ENCODE measurements around the gene FAM240B.

Gene FAM240B

DNA sequence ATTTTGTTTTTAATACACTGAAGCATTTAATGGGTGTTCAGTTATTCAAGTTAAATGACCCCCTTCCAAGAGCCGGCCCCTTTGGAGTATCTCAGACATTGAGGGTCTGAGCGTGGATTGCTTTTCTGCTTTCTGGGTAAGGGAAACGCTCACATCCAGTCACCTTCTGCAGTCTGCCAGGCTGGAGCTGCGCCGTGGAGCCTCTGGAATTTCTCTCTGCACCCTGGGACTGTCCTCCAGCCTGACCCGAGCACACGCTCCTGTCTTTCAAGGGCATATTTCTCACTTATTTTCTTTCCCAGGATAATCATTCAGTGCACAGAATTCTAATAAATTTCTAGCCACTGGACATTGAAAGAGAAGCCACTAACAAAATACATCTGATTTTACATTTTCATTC lies 13.4 kb downstream of the FAM240B start:
- H3K4me1 ChIP-seq (ENCODE audit: insufficient read depth, insufficient read length), result no peaks in the 10 kb centered on the region
- H3K9ac ChIP-seq (ENCODE audit: insufficient read length, low read depth), result no peak overlapping the region
- H3K27me3 ChIP-seq (ENCODE audit: insufficient read depth, insufficient read length), result no peaks in the 10 kb centered on the region
- no peaks in the 10 kb centered on the region for H3K36me3 ChIP-seq (ENCODE audit: insufficient read depth, insufficient read length, low read length)
- peaks cover 13% of the 10 kb centered on the region; the same call in 1 of the 2 replicates for H3K9me3 ChIP-seq (ENCODE audit: insufficient read depth, low read length)
- H3K4me3 ChIP-seq (ENCODE audit: insufficient read length, low read depth), result no peak overlapping the region
- TF ChIP-seq SUZ12 (IDR thresholded peaks at IDR 0.05; ENCODE audit: extremely low read depth, insufficient read depth, insufficient read length) (no peak), YY1 (IDR thresholded peaks at IDR 0.05; ENCODE audit: insufficient read depth, insufficient read length) (no peak)
- DNase-seq (ENCODE audit: low read depth, low spot score), result no peak

DNA sequence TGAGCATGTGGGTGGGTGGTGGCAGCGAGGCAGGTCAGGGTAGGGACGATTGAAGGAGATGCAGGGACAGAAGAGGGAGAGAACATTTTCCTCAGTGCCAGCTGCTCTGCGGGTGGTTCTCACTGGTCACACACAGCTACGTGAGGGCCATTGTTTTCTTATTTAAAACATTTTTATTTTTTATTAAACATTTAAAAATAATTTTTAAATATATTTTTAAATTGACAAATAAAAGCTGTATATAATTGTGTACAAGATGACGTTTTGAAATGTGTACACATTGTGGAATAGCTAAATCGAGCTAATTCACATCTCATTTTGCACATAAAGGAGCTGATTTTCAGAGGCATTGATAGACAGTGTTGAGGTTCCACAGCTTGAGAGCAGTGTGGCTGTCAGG lies 14.0 kb downstream of the FAM240B start:
- H3K27me3 ChIP-seq (ENCODE audit: insufficient read depth, insufficient read length), result no peaks in the 10 kb centered on the region
- no peak overlapping the region for H3K9ac ChIP-seq (ENCODE audit: insufficient read length, low read depth)
- H3K36me3 ChIP-seq (ENCODE audit: insufficient read depth, insufficient read length, low read length), result no peaks in the 10 kb centered on the region
- TF ChIP-seq SUZ12 (IDR thresholded peaks at IDR 0.05; ENCODE audit: extremely low read depth, insufficient read depth, insufficient read length) (no peak), YY1 (IDR thresholded peaks at IDR 0.05; ENCODE audit: insufficient read depth, insufficient read length) (no peak), ZNF274 (IDR thresholded peaks at IDR 0.05; ENCODE audit: low read depth, low read length) (no peak)
- peaks cover 13% of the 10 kb centered on the region; the same call in 1 of the 2 replicates for H3K9me3 ChIP-seq (ENCODE audit: insufficient read depth, low read length)
- H3K4me3 ChIP-seq (ENCODE audit: insufficient read length, low read depth), result no peak overlapping the region
- no peaks in the 10 kb centered on the region for H3K4me1 ChIP-seq (ENCODE audit: insufficient read depth, insufficient read length)
- DNase-seq (ENCODE audit: low read depth, low spot score), result no peak

DNA sequence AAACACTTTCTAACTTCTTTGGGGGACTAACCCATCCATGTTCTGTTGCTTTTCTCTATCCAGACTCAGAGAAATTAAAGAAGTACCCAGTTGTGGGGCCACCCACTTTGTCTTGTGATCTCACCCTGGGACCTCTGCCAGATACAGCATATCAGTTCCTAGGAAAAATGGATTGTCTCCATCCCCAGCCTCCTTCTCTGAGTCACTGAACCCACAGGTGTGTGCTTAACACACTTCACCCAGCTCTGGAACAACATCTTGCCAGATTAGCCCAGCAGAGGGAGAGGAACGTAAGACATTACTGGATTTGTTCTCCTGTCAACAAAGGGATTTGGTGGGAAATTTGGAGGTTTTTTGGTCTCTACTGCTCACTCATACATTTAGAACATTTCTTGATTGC lies 19.2 kb downstream of the FAM240B start:
- no peak for DNase-seq (ENCODE audit: low read depth, low spot score)
- TF ChIP-seq SUZ12 (IDR thresholded peaks at IDR 0.05; ENCODE audit: extremely low read depth, insufficient read depth, insufficient read length) (no peak), YY1 (IDR thresholded peaks at IDR 0.05; ENCODE audit: insufficient read depth, insufficient read length) (no peak), ZNF274 (IDR thresholded peaks at IDR 0.05; ENCODE audit: low read depth, low read length) (no peak)
- no peak overlapping the region for H3K9ac ChIP-seq (ENCODE audit: insufficient read length, low read depth)
- peaks cover 13% of the 10 kb centered on the region; the same call in 1 of the 2 replicates for H3K9me3 ChIP-seq (ENCODE audit: insufficient read depth, low read length)
- H3K4me1 ChIP-seq (ENCODE audit: insufficient read depth, insufficient read length), result no peaks in the 10 kb centered on the region
- no peak overlapping the region for H3K4me3 ChIP-seq (ENCODE audit: insufficient read length, low read depth)
- H3K36me3 ChIP-seq (ENCODE audit: insufficient read depth, insufficient read length, low read length), result no peaks in the 10 kb centered on the region
- no peaks in the 10 kb centered on the region for H3K27me3 ChIP-seq (ENCODE audit: insufficient read depth, insufficient read length)

DNA sequence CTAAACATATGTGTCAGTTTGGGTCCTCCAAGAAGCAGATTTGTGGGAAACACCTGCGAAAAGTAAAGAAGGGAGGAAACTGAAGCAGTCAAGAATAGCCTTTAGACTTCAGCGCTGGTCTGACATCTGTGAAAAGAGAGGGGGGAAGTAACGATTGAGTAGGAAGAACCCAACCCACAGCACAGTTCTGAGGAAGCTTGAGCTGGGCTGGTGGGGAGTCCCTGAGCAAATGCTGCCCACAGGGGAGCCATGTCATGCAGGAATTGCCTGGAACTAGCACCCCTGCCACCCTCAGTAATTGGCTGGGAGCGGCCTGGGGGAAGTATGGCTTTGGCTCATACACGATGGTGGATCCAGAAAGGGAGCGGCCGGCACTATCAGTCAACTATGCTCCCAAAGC lies 20.6 kb downstream of the FAM240B start:
- H3K4me1 ChIP-seq (ENCODE audit: insufficient read depth, insufficient read length), result no peaks in the 10 kb centered on the region
- no peak overlapping the region for H3K9ac ChIP-seq (ENCODE audit: insufficient read length, low read depth)
- no peaks in the 10 kb centered on the region for H3K36me3 ChIP-seq (ENCODE audit: insufficient read depth, insufficient read length, low read length)
- DNase-seq (ENCODE audit: low read depth, low spot score), result no peak
- TF ChIP-seq ZNF274 (IDR thresholded peaks at IDR 0.05; ENCODE audit: low read depth, low read length) (no peak), SUZ12 (IDR thresholded peaks at IDR 0.05; ENCODE audit: extremely low read depth, insufficient read depth, insufficient read length) (no peak), YY1 (IDR thresholded peaks at IDR 0.05; ENCODE audit: insufficient read depth, insufficient read length) (no peak)
- H3K9me3 ChIP-seq (ENCODE audit: insufficient read depth, low read length), result peaks cover 13% of the 10 kb centered on the region; the same call in 1 of the 2 replicates
- H3K4me3 ChIP-seq (ENCODE audit: insufficient read length, low read depth), result no peak overlapping the region
- H3K27me3 ChIP-seq (ENCODE audit: insufficient read depth, insufficient read length), result no peaks in the 10 kb centered on the region

DNA sequence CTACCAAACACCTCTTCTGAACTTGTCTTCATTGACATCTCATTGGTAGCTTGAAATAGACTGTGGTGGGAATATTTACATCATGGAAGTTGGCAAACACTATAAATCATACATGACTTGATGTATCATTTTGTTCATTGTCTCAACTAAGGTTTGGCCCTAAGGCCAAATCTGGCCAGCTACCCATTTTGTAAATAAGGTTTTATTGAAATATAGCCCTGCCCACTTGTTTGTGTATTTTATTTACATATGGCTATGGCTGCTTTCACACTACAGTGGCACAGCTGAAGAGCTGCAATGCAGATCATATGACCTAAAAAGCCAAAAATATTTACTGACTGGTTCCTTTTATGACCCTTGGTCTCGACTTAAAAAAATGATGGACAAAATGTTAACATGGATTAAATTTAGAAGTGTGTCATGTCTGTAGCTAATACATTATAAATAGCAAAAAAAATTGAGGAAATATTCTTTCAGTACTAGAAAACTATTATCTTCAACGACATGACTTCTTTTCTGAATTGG lies 22.1 kb downstream of the FAM240B start:
- Histone ChIP-seq H3K4me3 (ENCODE audit: insufficient read length, low read depth) (no peak overlapping the region), H3K27me3 (ENCODE audit: insufficient read depth, insufficient read length) (no peaks in the 10 kb centered on the region), H3K9ac (ENCODE audit: insufficient read length, low read depth) (no peak overlapping the region), H3K9me3 (ENCODE audit: insufficient read depth, low read length) (no peaks in the 10 kb centered on the region), H3K4me1 (ENCODE audit: insufficient read depth, insufficient read length) (no peaks in the 10 kb centered on the region), H3K36me3 (ENCODE audit: insufficient read depth, insufficient read length, low read length) (no peaks in the 10 kb centered on the region)
- TF ChIP-seq ZNF274 (IDR thresholded peaks at IDR 0.05; ENCODE audit: low read depth, low read length) (no peak), SUZ12 (IDR thresholded peaks at IDR 0.05; ENCODE audit: extremely low read depth, insufficient read depth, insufficient read length) (no peak), YY1 (IDR thresholded peaks at IDR 0.05; ENCODE audit: insufficient read depth, insufficient read length) (no peak)
- DNase-seq (ENCODE audit: low read depth, low spot score), result no peak

DNA sequence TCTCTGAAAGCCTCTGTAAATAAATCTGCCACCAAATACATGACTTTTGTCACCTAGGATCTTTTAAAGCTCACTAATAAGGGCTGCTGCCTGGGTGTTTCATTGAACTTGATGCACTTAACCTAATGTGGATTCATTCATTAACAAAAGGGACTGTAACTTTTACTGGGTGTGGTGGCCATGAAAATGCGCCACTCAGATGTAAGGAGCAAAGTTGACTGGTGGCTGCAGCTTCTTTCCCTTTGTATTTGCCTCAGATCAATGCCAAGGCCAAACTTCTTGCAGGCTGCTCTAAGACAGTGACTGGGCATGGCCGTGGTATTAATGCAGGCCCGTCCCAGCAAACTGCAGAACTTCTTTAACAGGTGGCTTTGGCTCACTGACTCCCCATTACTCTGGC lies 22.9 kb downstream of the FAM240B start:
- Histone ChIP-seq H3K27me3 (ENCODE audit: insufficient read depth, insufficient read length) (no peaks in the 10 kb centered on the region), H3K4me1 (ENCODE audit: insufficient read depth, insufficient read length) (no peaks in the 10 kb centered on the region), H3K9ac (ENCODE audit: insufficient read length, low read depth) (no peak overlapping the region), H3K36me3 (ENCODE audit: insufficient read depth, insufficient read length, low read length) (no peaks in the 10 kb centered on the region), H3K9me3 (ENCODE audit: insufficient read depth, low read length) (no peaks in the 10 kb centered on the region), H3K4me3 (ENCODE audit: insufficient read length, low read depth) (no peak overlapping the region)
- no peak for DNase-seq (ENCODE audit: low read depth, low spot score)
- TF ChIP-seq YY1 (IDR thresholded peaks at IDR 0.05; ENCODE audit: insufficient read depth, insufficient read length), result no peak
- TF ChIP-seq ZNF274 (IDR thresholded peaks at IDR 0.05; ENCODE audit: low read depth, low read length), result no peak
- no peak for TF ChIP-seq SUZ12 (IDR thresholded peaks at IDR 0.05; ENCODE audit: extremely low read depth, insufficient read depth, insufficient read length)

DNA sequence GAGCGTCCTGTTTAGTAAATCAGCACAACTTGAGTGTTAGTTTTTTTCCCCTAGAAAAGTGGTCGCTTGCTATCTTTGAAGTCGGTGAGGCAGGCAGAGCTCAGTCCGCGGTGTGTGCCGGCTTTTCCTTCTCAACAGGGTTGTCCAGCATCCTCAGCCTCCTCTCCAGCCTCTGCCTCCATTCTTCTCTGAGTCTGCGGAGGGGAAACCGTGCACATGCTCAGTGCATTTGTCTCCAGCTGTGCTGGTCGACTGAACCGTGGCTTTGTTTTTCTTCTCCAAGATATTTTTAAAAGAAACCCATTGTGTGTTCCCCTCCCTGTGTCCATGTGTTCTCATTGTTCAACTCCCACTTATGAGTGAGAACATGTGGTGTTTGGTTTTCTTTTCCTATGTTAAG lies 25.3 kb downstream of the FAM240B start:
- H3K4me3 ChIP-seq (ENCODE audit: insufficient read length, low read depth), result no peak overlapping the region
- TF ChIP-seq YY1 (IDR thresholded peaks at IDR 0.05; ENCODE audit: insufficient read depth, insufficient read length) (no peak), SUZ12 (IDR thresholded peaks at IDR 0.05; ENCODE audit: extremely low read depth, insufficient read depth, insufficient read length) (no peak), ZNF274 (IDR thresholded peaks at IDR 0.05; ENCODE audit: low read depth, low read length) (no peak)
- H3K9ac ChIP-seq (ENCODE audit: insufficient read length, low read depth), result no peak overlapping the region
- DNase-seq (ENCODE audit: low read depth, low spot score), result no peak
- H3K9me3 ChIP-seq (ENCODE audit: insufficient read depth, low read length), result no peaks in the 10 kb centered on the region
- H3K27me3 ChIP-seq (ENCODE audit: insufficient read depth, insufficient read length), result no peaks in the 10 kb centered on the region
- H3K36me3 ChIP-seq (ENCODE audit: insufficient read depth, insufficient read length, low read length), result no peaks in the 10 kb centered on the region
- H3K4me1 ChIP-seq (ENCODE audit: insufficient read depth, insufficient read length), result no peaks in the 10 kb centered on the region
